IMR-90 (cell line): Measurements from ENCODE around the gene CDHR2. TPM values are rescaled to one million over a fixed set of nuclear protein-coding genes. Genes with fewer than 3 reads are reported as not detected.

Experiments used
- ATAC-seq: fragments of 200-7000 bp; cut with Tn5 transposase; 2 replicates; pipeline ENCODE4 v1.9.1; 2020; ENCODE audit warnings: low read depth, mild to moderate bottlenecking, moderate library complexity
- BruUV-seq: library from RNA; stranded (reverse); fragments of 400-500 nt; replicated peaks from 2 replicates; lab custom pipeline; 2021; lab: Mats Ljungman, UMichigan
- CTCF ChIA-PET: fragments of 300-600 bp; formaldehyde crosslinking; extraction: SDS; loops from one replicate; lab custom pipeline; 2021; ENCODE audit warnings: antibody characterized with exemption; lab: Yijun Ruan, JAX
- POLR2A ChIA-PET: fragments of 300-600 bp; sonication (Branson Sonifier 250); formaldehyde crosslinking; loops from one replicate; lab custom pipeline; 2022; ENCODE audit warnings: antibody characterized with exemption; ENCODE audit not compliant: unreplicated experiment; lab: Charles Lee
- DNase-seq: peaks from one replicate; pipeline ENCODE4 v3.0.0; 2013
- H2AFZ ChIP-seq: replicated peaks from 2 replicates; pipeline ENCODE3; 2013; ENCODE audit warnings: low read length, mild to moderate bottlenecking; ENCODE audit not compliant: poor library complexity
- H2AK5ac ChIP-seq: 2 replicates; pipeline ENCODE4 v1.6.1; 2013; ENCODE audit warnings: low read depth, low read length, inconsistent platforms
- H2AK9ac ChIP-seq: replicated peaks from 2 replicates; pipeline ENCODE3; 2013; ENCODE audit warnings: mild to moderate bottlenecking, low read depth, low read length, moderate library complexity; ENCODE audit not compliant: poor library complexity
- H2BK120ac ChIP-seq: 2 replicates; pipeline ENCODE4 v1.6.1; 2013; ENCODE audit warnings: low read depth, low read length, inconsistent platforms
- H2BK15ac ChIP-seq: 3 replicates; pipeline ENCODE4 v1.6.1; 2013; ENCODE audit warnings: low read depth, low read length, inconsistent platforms
- H2BK20ac ChIP-seq: 2 replicates; pipeline ENCODE4 v1.6.1; 2013; ENCODE audit warnings: low read depth, mild to moderate bottlenecking, inconsistent platforms, low read length, moderate library complexity
- H2BK5ac ChIP-seq: 2 replicates; pipeline ENCODE4 v1.6.1; 2013; ENCODE audit warnings: mild to moderate bottlenecking, low read depth, low read length, inconsistent platforms; ENCODE audit not compliant: poor library complexity, severe bottlenecking
- H3K14ac ChIP-seq: replicated peaks from 2 replicates; pipeline ENCODE4 v1.6.1; 2013; ENCODE audit warnings: low read depth, low read length, inconsistent platforms
- H3K18ac ChIP-seq: 2 replicates; pipeline ENCODE4 v1.6.1; 2013; ENCODE audit warnings: low read depth, low read length, control low read depth
- H3K23ac ChIP-seq: 2 replicates; pipeline ENCODE4 v1.6.1; 2013; ENCODE audit warnings: low read depth, low read length, inconsistent platforms
- H3K27ac ChIP-seq: 2 replicates; pipeline ENCODE4 v1.5.1; 2013; ENCODE audit warnings: mild to moderate bottlenecking, control low read depth, low read length; ENCODE audit not compliant: insufficient read depth
- H3K27me3 ChIP-seq: 2 replicates; pipeline ENCODE4 v1.6.1; 2013; ENCODE audit warnings: low read length; ENCODE audit not compliant: control insufficient read depth, insufficient read depth
- H3K36me3 ChIP-seq: 2 replicates; pipeline ENCODE4 v1.6.1; 2013; ENCODE audit warnings: low read length, mixed read lengths; ENCODE audit not compliant: control insufficient read depth, insufficient read depth
- H3K4ac ChIP-seq: 2 replicates; pipeline ENCODE4 v1.6.1; 2013; ENCODE audit warnings: low read depth, low read length, inconsistent platforms
- H3K4me1 ChIP-seq: 2 replicates; pipeline ENCODE4 v1.6.1; 2013; ENCODE audit warnings: low read length, mixed read lengths; ENCODE audit not compliant: control insufficient read depth, insufficient read depth
- H3K4me2 ChIP-seq: 2 replicates; pipeline ENCODE4 v1.6.1; 2013; ENCODE audit warnings: low read depth, mild to moderate bottlenecking, control low read depth, low read length, moderate library complexity
- H3K4me3 ChIP-seq: 2 replicates; pipeline ENCODE4 v1.5.1; 2013; ENCODE audit warnings: low read depth, mild to moderate bottlenecking, control low read depth, low read length, moderate library complexity; ENCODE audit not compliant: insufficient read depth
- H3K56ac ChIP-seq: 2 replicates; pipeline ENCODE4 v1.6.1; 2013; ENCODE audit warnings: low read length, inconsistent platforms; ENCODE audit not compliant: insufficient read depth; ENCODE audit errors: extremely low read depth
- H3K79me1 ChIP-seq, 2 experiments: 2 replicates each; pipeline ENCODE4 v1.6.1; 2013; ENCODE audit warnings: low read length in 2 of 2, inconsistent platforms in 1 of 2, low read depth in 1 of 2
- H3K9ac ChIP-seq: 2 replicates; pipeline ENCODE4 v1.6.1; 2013; ENCODE audit warnings: low read depth, low read length, control low read depth
- H3K9me1 ChIP-seq: 2 replicates; pipeline ENCODE4 v1.6.1; 2013; ENCODE audit warnings: low read length, inconsistent platforms; ENCODE audit not compliant: insufficient read depth
- H3K9me3 ChIP-seq: 2 replicates; pipeline ENCODE4 v1.6.1; 2013; ENCODE audit warnings: low read length; ENCODE audit not compliant: control insufficient read depth, insufficient read depth
- H4K20me1 ChIP-seq: 2 replicates; pipeline ENCODE4 v1.6.1; 2013; ENCODE audit warnings: low read length, inconsistent platforms; ENCODE audit not compliant: insufficient read depth
- H4K5ac ChIP-seq: 2 replicates; pipeline ENCODE4 v1.6.1; 2013; ENCODE audit warnings: mild to moderate bottlenecking, low read depth, low read length, control low read depth
- H4K8ac ChIP-seq, 2 experiments: 2 replicates each; pipeline ENCODE4 v1.6.1; 2013; ENCODE audit warnings: low read depth in 2 of 2, low read length in 2 of 2, control low read depth in 1 of 2, inconsistent platforms in 1 of 2
- H4K91ac ChIP-seq: 2 replicates; pipeline ENCODE4 v1.6.1; 2013; ENCODE audit warnings: low read depth, low read length, inconsistent platforms; ENCODE audit not compliant: insufficient read depth
- FOS ChIP-seq: fragments of 150-350 bp; IDR thresholded peaks from 2 replicates; pipeline ENCODE4 v1.6.1; 2016; ENCODE audit warnings: low read depth, low read length
- MAFK ChIP-seq: IDR thresholded peaks from 2 replicates; pipeline ENCODE4 v1.6.1; 2012; ENCODE audit warnings: low read depth, low read length, improper control_type of control experiment
- MXI1 ChIP-seq: IDR thresholded peaks from 2 replicates; pipeline ENCODE4 v1.6.1; 2012; ENCODE audit warnings: low read depth, mild to moderate bottlenecking, low read length, moderate library complexity, borderline replicate concordance
- POLR2A ChIP-seq: IDR thresholded peaks from 2 replicates; pipeline ENCODE4 v1.6.1; 2012; ENCODE audit warnings: mild to moderate bottlenecking, low read depth, low read length
- WGBS, 2 experiments: methylation state at CpG; one replicate each; pipeline versions ENCODE4 v1.1.5 to v1.1.7; 2013; ENCODE audit warnings: missing lambda C conversion rate in 2 of 2; ENCODE audit not compliant: insufficient read length in 1 of 2; ENCODE audit errors: extremely low coverage in 2 of 2; 5-methylcytosine and 5-hydroxymethylcytosine counted together
- dilution Hi-C: fragments of 300-500 bp; cut with HindIII; formaldehyde crosslinking; loops from one replicate; pipeline ENCODE4 v1.14.3; 2018; ENCODE audit warnings: low sequenced_read_pairs; ENCODE audit not compliant: unreplicated experiment
- in situ Hi-C: fragments of 300-500 bp; cut with MboI; formaldehyde crosslinking; loops from 3 replicates; pipeline ENCODE4 v1.14.3; 2019; ENCODE audit warnings: low sequenced_read_pairs, inconsistent platforms, mixed read lengths
- intact Hi-C: fragments of 100-400 bp; cut with micrococcal nuclease; formaldehyde crosslinking; loops from 2 replicates; pipeline ENCODE4 v1.10.0; 2022
- polyA plus RNA-seq, 3 experiments: library from polyadenylated mRNA; depleted of rRNA; stranded (reverse); fragments of >200 nt; gene quantifications; 2 replicates each; pipeline ENCODE4 v1.2.3, GENCODE V29; 2012; ENCODE audit warnings: low replicate concordance in 1 of 3
- total RNA-seq: library from RNA; depleted of rRNA; stranded (reverse); fragments of >200 nt; gene quantifications from 2 replicates; pipeline ENCODE4 v1.2.3, GENCODE V29; 2012
- TF ChIP-seq, protein P1 (sequence below): fragments of 150-350 bp; IDR thresholded peaks from 2 replicates; pipeline ENCODE4 v1.6.1; 2017; ENCODE audit warnings: mild to moderate bottlenecking, antibody characterized with exemption, low read length, low read depth

CDHR2 gene
- total and polyA plus RNA-seq, 2 of the 4 experiments (the other 2 are of a cell fraction): not detected

DNA sequence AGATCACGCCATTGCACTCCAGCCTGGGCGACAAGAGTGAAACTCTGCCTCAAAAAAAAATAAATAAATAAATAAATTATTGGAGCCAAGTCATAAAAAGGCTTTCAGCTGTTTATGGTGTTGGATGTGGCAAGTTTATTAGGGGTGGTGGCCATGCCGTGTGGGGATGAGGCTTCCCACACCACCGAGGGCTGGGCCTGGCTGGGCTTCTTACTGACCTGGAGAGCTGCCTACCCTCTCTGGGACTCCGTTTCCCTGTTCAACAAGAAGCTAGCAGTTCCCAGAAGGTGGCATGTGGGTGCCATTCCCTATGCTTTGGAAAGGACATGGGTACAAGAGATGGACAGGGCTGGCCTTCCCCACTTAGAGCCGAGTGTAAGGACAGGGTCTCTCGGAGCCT lies 38.3 kb downstream of the CDHR2 start:
- POLR2A ChIA-PET: no interaction called here

More for the DNA sequence above, 38.3 kb downstream of the CDHR2 start:
- Histone ChIP-seq H3K27me3 (no peaks in the 10 kb centered on the region; the same call in 1 of the 2 replicates), H4K8ac (no peak overlapping the region), H2AK9ac (no peak overlapping the region), H3K9me1 (peaks cover 6% of the 10 kb centered on the region), H3K36me3 (no peaks in the 10 kb centered on the region), H3K9ac (no peak overlapping the region), H3K4ac (no peak overlapping the region), H3K18ac (no peak overlapping the region), H3K27ac (no peak overlapping the region), H2AK5ac (no peak overlapping the region), H3K4me2 (no peak overlapping the region), H4K91ac (no peak overlapping the region), H2BK15ac (no peak overlapping the region), H3K4me1 (no peaks in the 10 kb centered on the region), H4K20me1 (no peaks in the 10 kb centered on the region), H3K4me3 (no peak overlapping the region), H3K9me3 (peaks cover 9% of the 10 kb centered on the region; the same call in 1 of the 2 replicates), H2BK5ac (no peak overlapping the region), H3K14ac (no peak overlapping the region), H2BK120ac (no peak overlapping the region), H3K23ac (no peak overlapping the region), H2AFZ (no peak overlapping the region), H4K5ac (no peak overlapping the region), H3K56ac (no peak overlapping the region), H3K79me1 (no peaks in the 10 kb centered on the region), H2BK20ac (no peak overlapping the region)
- DNase-seq: no peak
- no CpG with 5 or more reads among the region's 7 CpGs for WGBS, 2 experiments
- CTCF ChIA-PET: interaction anchor here (0.9 kb wide), 1 partner anchor 10 kb away, joined by 3 read pairs; no protein-coding TSS in a partner anchor
- ATAC-seq: no peak
- in situ Hi-C loops (no loop called here), dilution Hi-C loops (no loop called here), intact Hi-C loops (no loop called here)
- BruUV-seq: no TSS peak
- no peak for TF ChIP-seq POLR2A
- TF ChIP-seq, protein P1, sequence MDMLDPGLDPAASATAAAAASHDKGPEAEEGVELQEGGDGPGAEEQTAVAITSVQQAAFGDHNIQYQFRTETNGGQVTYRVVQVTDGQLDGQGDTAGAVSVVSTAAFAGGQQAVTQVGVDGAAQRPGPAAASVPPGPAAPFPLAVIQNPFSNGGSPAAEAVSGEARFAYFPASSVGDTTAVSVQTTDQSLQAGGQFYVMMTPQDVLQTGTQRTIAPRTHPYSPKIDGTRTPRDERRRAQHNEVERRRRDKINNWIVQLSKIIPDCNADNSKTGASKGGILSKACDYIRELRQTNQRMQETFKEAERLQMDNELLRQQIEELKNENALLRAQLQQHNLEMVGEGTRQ: no peak
- no peak for TF ChIP-seq MAFK
- no peak for TF ChIP-seq FOS
- no peak for TF ChIP-seq MXI1
